Spinal cord (tissue), 10 donors: ENCODE results near the gene USP33. TPM values are rescaled to one million over a fixed set of nuclear protein-coding genes. Genes with fewer than 3 reads are reported as not detected.

Experiments
- DNase-seq, 6 donors: peaks; one replicate each; pipeline versions ENCODE4 v3.0.0 to v3.0.0-alpha.2; 2013 to 2015; ENCODE audit warnings: low spot score in 6 of 6, low read depth in 4 of 6
- H3K27ac ChIP-seq: one replicate; pipeline ENCODE4 v1.5.1; 2013; ENCODE audit warnings: low read depth, low read length, control low read depth
- H3K27me3 ChIP-seq: one replicate; pipeline ENCODE4 v1.6.1; 2013; ENCODE audit warnings: low read length; ENCODE audit not compliant: control insufficient read depth, insufficient read depth
- H3K36me3 ChIP-seq: one replicate; pipeline ENCODE4 v1.6.1; 2013; ENCODE audit warnings: low read length; ENCODE audit not compliant: control insufficient read depth, insufficient read depth
- H3K4me1 ChIP-seq: one replicate; pipeline ENCODE4 v1.6.1; 2013; ENCODE audit warnings: low read length; ENCODE audit not compliant: control insufficient read depth, insufficient read depth
- H3K4me3 ChIP-seq: one replicate; pipeline ENCODE4 v1.5.1; 2013; ENCODE audit warnings: low read depth, low read length, control low read depth
- H3K9me3 ChIP-seq: one replicate; pipeline ENCODE4 v1.6.1; 2013; ENCODE audit warnings: low read length; ENCODE audit not compliant: control insufficient read depth, insufficient read depth
- WGBS: methylation state at CpG from one replicate; pipeline ENCODE4 v1.1.5; 2013; ENCODE audit warnings: missing lambda C conversion rate; ENCODE audit not compliant: insufficient coverage; 5-methylcytosine and 5-hydroxymethylcytosine counted together
- polyA plus RNA-seq, 2 donors: library from polyadenylated mRNA; unstranded; fragments of 120-200 nt; gene quantifications; one replicate each; pipeline ENCODE4 v1.2.1, GENCODE V29; 2013; ENCODE audit not compliant: insufficient read length in 2 of 2
- total RNA-seq, 2 donors: library from RNA; depleted of rRNA in 1 of 2; stranded (reverse); fragments of 120-200 nt in 1 of 2; fragments of >200 nt in 1 of 2; gene quantifications; one replicate each; pipeline versions ENCODE4 v1.2.3 to v1.2.4, GENCODE V29; 2013 to 2014
- donor health status: healthy.

The USP33 gene
- total and polyA plus RNA-seq, 4 donors, result 85.2 to 207 (median 96.9) TPM

DNA sequence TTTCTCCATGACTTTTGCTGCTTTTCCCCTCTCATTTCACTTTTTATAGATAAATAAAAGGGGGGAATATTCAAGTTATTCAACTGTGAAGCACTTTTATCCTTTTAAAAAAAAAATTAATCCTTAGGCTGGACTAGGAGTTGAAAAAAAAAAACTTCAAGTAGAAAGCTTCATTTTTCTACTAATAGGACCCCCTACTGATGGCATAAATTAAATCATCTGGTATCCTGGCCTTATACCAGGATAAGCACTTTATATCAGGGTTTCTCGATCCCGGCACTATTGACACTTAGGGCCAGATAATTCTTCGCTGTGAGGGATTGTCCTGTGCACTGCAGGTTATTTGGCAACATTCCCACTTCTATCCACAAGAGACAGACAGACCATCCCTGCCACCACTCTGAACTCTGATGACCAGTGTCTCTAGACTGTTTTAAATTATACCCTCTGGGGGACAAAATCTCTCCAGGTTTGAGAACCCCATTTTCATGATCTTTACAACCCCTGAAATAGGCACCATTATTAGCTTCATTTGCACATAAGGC is 17.6 kb downstream of the USP33 start:
- Histone ChIP-seq H3K36me3 (peaks cover 6% of the 10 kb centered on the region), H3K27ac (no peak overlapping the region), H3K9me3 (no peaks in the 10 kb centered on the region), H3K4me1 (no peaks in the 10 kb centered on the region), H3K4me3 (no peak overlapping the region), H3K27me3 (no peaks in the 10 kb centered on the region)
- peak in 1 of 6 donors; percentile 10 for DNase-seq
- 57% methylated on average over 3 of the region's 3 CpGs for WGBS

GRCh38 chr1:77741316-77741715 is 18.3 kb downstream of the USP33 start:
- peaks cover 6% of the 10 kb centered on the region for H3K36me3 ChIP-seq
- no peak overlapping the region for H3K27ac ChIP-seq
- no peaks in the 10 kb centered on the region for H3K27me3 ChIP-seq
- H3K9me3 ChIP-seq, result no peaks in the 10 kb centered on the region
- no peaks in the 10 kb centered on the region for H3K4me1 ChIP-seq
- no CpG with 5 or more reads among the region's 1 CpG for WGBS
- H3K4me3 ChIP-seq, result no peak overlapping the region
- no peak for DNase-seq

- H3K27ac ChIP-seq, result no peak overlapping the region
- WGBS, result no CpG with 5 or more reads among the region's 1 CpG
- H3K9me3 ChIP-seq, result no peaks in the 10 kb centered on the region
- no peak overlapping the region for H3K4me3 ChIP-seq
- no peaks in the 10 kb centered on the region for H3K4me1 ChIP-seq
- no peak for DNase-seq
- peaks cover 6% of the 10 kb centered on the region for H3K36me3 ChIP-seq
- no peaks in the 10 kb centered on the region for H3K27me3 ChIP-seq
Measured at GRCh38 chr1:77739235-77739634, 20.4 kb downstream of the USP33 start.

GRCh38 chr1:77732090-77732489 is 27.6 kb downstream of the USP33 start:
- Histone ChIP-seq H3K4me1 (no peaks in the 10 kb centered on the region), H3K9me3 (no peaks in the 10 kb centered on the region), H3K27me3 (no peaks in the 10 kb centered on the region), H3K4me3 (no peak overlapping the region), H3K36me3 (peaks cover 9% of the 10 kb centered on the region), H3K27ac (no peak overlapping the region)
- no CpG with 5 or more reads among the region's 1 CpG for WGBS
- no peak for DNase-seq

DNA sequence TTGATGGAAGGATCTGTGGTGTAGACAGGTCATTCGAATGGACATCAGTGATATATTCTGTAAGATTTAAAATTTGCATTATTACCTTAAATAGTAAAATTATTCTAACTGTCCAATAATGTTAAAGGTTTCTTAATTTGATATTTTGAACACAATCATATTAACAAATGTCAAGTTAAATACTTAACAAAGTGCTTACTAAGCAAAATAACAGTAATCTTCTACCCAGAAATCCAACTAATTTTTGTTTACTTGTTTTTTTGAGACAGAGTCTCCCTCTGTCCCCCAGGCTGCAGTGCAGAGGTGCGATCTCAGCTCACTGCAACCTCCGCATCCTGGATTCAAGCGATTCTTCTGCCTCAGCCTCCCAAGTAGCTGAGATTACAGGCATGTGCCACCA is 33.9 kb downstream of the USP33 start:
- DNase-seq, result no peak
- H3K36me3 ChIP-seq, result peaks cover 30% of the 10 kb centered on the region
- no CpG with 5 or more reads among the region's 4 CpGs for WGBS
- H3K4me3 ChIP-seq, result no peak overlapping the region
- no peak overlapping the region for H3K27ac ChIP-seq
- H3K27me3 ChIP-seq, result no peaks in the 10 kb centered on the region
- no peaks in the 10 kb centered on the region for H3K9me3 ChIP-seq
- H3K4me1 ChIP-seq, result no peaks in the 10 kb centered on the region

DNA sequence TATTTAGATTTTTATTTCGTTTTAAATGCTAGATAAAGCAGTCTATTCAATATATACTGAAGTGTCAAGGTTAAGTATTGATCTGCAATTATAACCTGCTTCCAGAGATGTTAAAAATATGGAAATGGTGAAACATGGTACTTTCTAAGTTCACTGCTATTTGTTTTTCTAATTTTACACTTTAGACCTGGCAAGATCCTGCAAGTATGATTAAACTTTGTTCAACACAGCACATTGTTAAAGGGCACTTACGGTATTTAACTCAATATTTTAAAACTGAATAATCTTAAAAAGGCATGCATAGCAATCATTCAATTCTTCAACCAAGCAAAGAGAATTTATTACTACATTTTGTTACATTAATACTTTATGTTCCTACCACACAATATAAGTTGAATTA is 41.5 kb downstream of the USP33 start:
- Histone ChIP-seq H3K9me3 (no peaks in the 10 kb centered on the region), H3K27me3 (no peaks in the 10 kb centered on the region), H3K27ac (no peak overlapping the region), H3K36me3 (peaks cover 47% of the 10 kb centered on the region), H3K4me1 (no peaks in the 10 kb centered on the region), H3K4me3 (no peak overlapping the region)
- WGBS, result no CpG with 5 or more reads among the region's 2 CpGs
- no peak for DNase-seq

GRCh38 chr1:77716065-77716464 is 43.6 kb downstream of the USP33 start:
- no peak overlapping the region for H3K27ac ChIP-seq

DNA sequence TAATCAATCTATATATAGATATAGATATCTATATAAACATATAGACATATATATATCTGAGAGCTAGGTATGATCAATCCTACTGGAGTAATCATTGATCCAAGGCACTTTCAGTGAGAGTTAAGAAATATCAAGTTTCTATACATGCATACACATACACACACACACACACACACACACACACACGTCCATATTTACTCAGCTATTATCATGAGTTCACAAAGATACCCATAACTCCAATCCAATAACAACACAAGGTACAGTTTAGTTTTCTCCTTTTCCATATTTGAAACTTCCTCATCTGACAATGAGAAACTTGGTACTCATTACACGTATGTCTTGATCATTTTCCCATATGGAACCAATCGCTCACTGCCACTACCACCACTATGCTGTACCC is 49.9 kb downstream of the USP33 start:
- WGBS, result 93% methylated on average over 3 of the region's 3 CpGs
- H3K27ac ChIP-seq, result no peak overlapping the region
- H3K36me3 ChIP-seq, result peaks cover 20% of the 10 kb centered on the region
- no peaks in the 10 kb centered on the region for H3K27me3 ChIP-seq
- no peak for DNase-seq
- no peak overlapping the region for H3K4me3 ChIP-seq
- H3K9me3 ChIP-seq, result no peaks in the 10 kb centered on the region
- H3K4me1 ChIP-seq, result no peaks in the 10 kb centered on the region

More at GRCh38 chr1:77716065-77716464, 43.6 kb downstream of the USP33 start:
- Histone ChIP-seq H3K27me3 (no peaks in the 10 kb centered on the region), H3K9me3 (no peaks in the 10 kb centered on the region), H3K4me3 (no peak overlapping the region), H3K4me1 (no peaks in the 10 kb centered on the region), H3K36me3 (peaks cover 51% of the 10 kb centered on the region)
- WGBS, result 100% methylated on average over 4 of the region's 4 CpGs
- DNase-seq, result no peak

- 94% methylated on average over 2 of the region's 4 CpGs for WGBS
- Histone ChIP-seq H3K4me1 (no peaks in the 10 kb centered on the region), H3K4me3 (no peak overlapping the region), H3K9me3 (no peaks in the 10 kb centered on the region), H3K36me3 (peaks cover 4% of the 10 kb centered on the region), H3K27me3 (no peaks in the 10 kb centered on the region), H3K27ac (no peak overlapping the region)
- DNase-seq, result no peak
Measured at GRCh38 chr1:77706321-77706720, 53.3 kb downstream of the USP33 start.

DNA sequence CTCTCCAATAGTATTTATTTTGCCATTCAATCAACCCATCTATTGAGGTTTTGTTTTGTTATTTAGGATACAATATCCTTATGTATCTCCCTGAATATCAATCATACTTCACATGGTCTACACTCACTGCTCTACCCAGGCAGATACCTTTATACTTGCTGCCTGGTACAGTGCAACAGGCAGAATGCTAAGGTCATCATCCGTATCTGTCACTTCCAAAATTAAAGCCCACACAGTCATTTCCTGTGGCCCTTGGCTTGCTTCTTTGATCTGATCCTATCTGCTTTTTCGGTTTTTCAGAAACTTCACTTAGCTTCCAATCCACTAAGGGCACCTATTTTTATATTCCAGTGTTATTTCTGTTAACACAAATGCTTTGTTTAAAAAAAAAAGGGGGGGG is 54.9 kb downstream of the USP33 start:
- 100% methylated on average over 1 of the region's 2 CpGs for WGBS
- H3K4me3 ChIP-seq, result no peak overlapping the region
- no peaks in the 10 kb centered on the region for H3K4me1 ChIP-seq
- no peaks in the 10 kb centered on the region for H3K27me3 ChIP-seq
- DNase-seq, result no peak
- no peak overlapping the region for H3K27ac ChIP-seq
- H3K9me3 ChIP-seq, result no peaks in the 10 kb centered on the region
- H3K36me3 ChIP-seq, result peaks cover 4% of the 10 kb centered on the region
